ENCODE results near the gene CARNS1. TPM values are rescaled to one million over a fixed set of nuclear protein-coding genes. Genes with fewer than 3 reads are reported as not detected.

The CARNS1 gene
- total and polyA plus RNA-seq, 10 of the 15 experiments (the other 5 are each of a cell fraction or from before 2014, with no cell fraction given) = 0.02 to 0.14 (median 0.10) TPM; not detected in 3

DNA sequence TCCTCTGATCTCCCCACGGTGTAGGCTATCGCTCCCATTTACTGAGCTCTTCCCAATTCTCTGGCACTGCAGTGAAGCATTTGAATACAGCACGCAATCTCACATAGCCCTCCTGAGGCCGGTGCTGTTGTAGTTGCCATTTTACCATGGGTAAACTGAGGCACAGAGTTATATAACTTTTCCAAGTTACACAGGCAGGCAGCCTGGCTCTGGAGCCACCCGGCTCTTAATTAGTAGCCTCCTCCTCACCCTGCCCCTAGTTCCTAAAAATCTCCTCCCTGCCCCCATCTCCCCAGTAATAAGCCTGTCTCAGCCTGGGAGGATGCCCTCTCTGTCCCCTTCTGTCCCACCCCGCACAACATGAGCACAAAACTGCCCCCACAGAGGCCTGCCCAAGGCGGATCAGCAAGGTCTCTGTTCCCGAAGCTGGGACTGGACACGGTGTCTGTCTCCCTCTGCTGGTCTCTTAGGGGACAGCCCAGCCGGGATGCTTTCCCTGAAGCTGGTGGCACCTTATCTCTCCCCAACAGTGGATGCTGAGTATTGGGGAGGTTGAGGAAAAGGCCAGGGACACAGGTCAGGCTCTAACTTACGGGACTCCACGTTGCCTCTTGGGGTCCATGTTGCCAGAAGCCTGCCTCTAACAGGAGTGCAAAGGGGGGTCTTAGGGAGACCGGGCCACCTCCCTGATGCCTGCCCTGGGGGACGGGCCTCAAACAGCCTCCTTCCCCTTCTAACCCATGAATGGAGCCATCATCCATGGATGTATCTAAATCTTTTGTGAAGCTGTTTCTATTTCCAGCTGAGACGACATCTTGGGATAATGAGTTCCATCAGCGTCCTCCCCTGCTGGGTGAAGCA is 33.0 kb upstream of the CARNS1 start (continued):
- TF ChIP-seq, protein P1, sequence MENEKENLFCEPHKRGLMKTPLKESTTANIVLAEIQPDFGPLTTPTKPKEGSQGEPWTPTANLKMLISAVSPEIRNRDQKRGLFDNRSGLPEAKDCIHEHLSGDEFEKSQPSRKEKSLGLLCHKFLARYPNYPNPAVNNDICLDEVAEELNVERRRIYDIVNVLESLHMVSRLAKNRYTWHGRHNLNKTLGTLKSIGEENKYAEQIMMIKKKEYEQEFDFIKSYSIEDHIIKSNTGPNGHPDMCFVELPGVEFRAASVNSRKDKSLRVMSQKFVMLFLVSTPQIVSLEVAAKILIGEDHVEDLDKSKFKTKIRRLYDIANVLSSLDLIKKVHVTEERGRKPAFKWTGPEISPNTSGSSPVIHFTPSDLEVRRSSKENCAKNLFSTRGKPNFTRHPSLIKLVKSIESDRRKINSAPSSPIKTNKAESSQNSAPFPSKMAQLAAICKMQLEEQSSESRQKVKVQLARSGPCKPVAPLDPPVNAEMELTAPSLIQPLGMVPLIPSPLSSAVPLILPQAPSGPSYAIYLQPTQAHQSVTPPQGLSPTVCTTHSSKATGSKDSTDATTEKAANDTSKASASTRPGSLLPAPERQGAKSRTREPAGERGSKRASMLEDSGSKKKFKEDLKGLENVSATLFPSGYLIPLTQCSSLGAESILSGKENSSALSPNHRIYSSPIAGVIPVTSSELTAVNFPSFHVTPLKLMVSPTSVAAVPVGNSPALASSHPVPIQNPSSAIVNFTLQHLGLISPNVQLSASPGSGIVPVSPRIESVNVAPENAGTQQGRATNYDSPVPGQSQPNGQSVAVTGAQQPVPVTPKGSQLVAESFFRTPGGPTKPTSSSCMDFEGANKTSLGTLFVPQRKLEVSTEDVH (IDR thresholded peaks at IDR 0.05; ENCODE audit: low read depth, partially characterized antibody) = no peak
- TF ChIP-seq IKZF2 (IDR thresholded peaks at IDR 0.05) = peak in 1 of 2 experiments; percentile 26; a peak in 1 of 4 replicates
- no peak for TF ChIP-seq BRCA1 (IDR thresholded peaks at IDR 0.05; ENCODE audit: low read depth, low read length)
- TF ChIP-seq MTA2 (IDR thresholded peaks at IDR 0.05; ENCODE audit: low read depth) = no peak; the same call in 1 of the 2 replicates
- peak; percentile 52; the same call in 1 of the 2 replicates for TF ChIP-seq LARP7 (IDR thresholded peaks at IDR 0.05)
- TF ChIP-seq TARDBP (IDR thresholded peaks at IDR 0.05; ENCODE audit: borderline replicate concordance) = no peak
- peak; percentile 99 for TF ChIP-seq RAD21 (IDR thresholded peaks at IDR 0.05; ENCODE audit: insufficient read depth, low read depth, low read length)
- TF ChIP-seq, protein P2, sequence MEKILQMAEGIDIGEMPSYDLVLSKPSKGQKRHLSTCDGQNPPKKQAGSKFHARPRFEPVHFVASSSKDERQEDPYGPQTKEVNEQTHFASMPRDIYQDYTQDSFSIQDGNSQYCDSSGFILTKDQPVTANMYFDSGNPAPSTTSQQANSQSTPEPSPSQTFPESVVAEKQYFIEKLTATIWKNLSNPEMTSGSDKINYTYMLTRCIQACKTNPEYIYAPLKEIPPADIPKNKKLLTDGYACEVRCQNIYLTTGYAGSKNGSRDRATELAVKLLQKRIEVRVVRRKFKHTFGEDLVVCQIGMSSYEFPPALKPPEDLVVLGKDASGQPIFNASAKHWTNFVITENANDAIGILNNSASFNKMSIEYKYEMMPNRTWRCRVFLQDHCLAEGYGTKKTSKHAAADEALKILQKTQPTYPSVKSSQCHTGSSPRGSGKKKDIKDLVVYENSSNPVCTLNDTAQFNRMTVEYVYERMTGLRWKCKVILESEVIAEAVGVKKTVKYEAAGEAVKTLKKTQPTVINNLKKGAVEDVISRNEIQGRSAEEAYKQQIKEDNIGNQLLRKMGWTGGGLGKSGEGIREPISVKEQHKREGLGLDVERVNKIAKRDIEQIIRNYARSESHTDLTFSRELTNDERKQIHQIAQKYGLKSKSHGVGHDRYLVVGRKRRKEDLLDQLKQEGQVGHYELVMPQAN (conservative IDR thresholded peaks at IDR 0.05) = no peak
- TF ChIP-seq NFIC (IDR thresholded peaks at IDR 0.05; ENCODE audit: low read depth, low read length) = no peak
- TF ChIP-seq SPI1 (IDR thresholded peaks at IDR 0.05; ENCODE audit: borderline replicate concordance, insufficient read depth, low read depth, low read length) = 0 out of 2 replicates have a peak, but pooled peaks have one; percentile 4
- no peak for TF ChIP-seq CHD4 (IDR thresholded peaks at IDR 0.05)
- TF ChIP-seq BHLHE40 (IDR thresholded peaks at IDR 0.05; ENCODE audit: borderline replicate concordance in 1 of 2, low read depth in 2 of 2, low read length in 1 of 2) = no peak
- TF ChIP-seq RB1 (IDR thresholded peaks at IDR 0.05; ENCODE audit: borderline replicate concordance) = 0 out of 2 replicates have a peak, but pooled peaks have one; percentile 38
- TF ChIP-seq, protein P3, sequence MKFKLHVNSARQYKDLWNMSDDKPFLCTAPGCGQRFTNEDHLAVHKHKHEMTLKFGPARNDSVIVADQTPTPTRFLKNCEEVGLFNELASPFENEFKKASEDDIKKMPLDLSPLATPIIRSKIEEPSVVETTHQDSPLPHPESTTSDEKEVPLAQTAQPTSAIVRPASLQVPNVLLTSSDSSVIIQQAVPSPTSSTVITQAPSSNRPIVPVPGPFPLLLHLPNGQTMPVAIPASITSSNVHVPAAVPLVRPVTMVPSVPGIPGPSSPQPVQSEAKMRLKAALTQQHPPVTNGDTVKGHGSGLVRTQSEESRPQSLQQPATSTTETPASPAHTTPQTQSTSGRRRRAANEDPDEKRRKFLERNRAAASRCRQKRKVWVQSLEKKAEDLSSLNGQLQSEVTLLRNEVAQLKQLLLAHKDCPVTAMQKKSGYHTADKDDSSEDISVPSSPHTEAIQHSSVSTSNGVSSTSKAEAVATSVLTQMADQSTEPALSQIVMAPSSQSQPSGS (IDR thresholded peaks at IDR 0.05; ENCODE audit: low read length) = no peak
- peak; percentile 82 for TF ChIP-seq YY1 (IDR thresholded peaks at IDR 0.05; ENCODE audit: low read depth, low read length)
- no peak for TF ChIP-seq EZH2 (IDR thresholded peaks at IDR 0.05; ENCODE audit: borderline replicate concordance, control insufficient read depth, low read depth, low read length)
- TF ChIP-seq SREBF1 (IDR thresholded peaks at IDR 0.05; ENCODE audit: low read length) = no peak
- TF ChIP-seq, protein P4, sequence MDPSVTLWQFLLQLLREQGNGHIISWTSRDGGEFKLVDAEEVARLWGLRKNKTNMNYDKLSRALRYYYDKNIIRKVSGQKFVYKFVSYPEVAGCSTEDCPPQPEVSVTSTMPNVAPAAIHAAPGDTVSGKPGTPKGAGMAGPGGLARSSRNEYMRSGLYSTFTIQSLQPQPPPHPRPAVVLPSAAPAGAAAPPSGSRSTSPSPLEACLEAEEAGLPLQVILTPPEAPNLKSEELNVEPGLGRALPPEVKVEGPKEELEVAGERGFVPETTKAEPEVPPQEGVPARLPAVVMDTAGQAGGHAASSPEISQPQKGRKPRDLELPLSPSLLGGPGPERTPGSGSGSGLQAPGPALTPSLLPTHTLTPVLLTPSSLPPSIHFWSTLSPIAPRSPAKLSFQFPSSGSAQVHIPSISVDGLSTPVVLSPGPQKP (IDR thresholded peaks at IDR 0.05; ENCODE audit: low read depth, low read length) = no peak
- TF ChIP-seq, protein P5, sequence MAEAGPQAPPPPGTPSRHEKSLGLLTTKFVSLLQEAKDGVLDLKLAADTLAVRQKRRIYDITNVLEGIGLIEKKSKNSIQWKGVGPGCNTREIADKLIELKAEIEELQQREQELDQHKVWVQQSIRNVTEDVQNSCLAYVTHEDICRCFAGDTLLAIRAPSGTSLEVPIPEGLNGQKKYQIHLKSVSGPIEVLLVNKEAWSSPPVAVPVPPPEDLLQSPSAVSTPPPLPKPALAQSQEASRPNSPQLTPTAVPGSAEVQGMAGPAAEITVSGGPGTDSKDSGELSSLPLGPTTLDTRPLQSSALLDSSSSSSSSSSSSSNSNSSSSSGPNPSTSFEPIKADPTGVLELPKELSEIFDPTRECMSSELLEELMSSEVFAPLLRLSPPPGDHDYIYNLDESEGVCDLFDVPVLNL (IDR thresholded peaks at IDR 0.05; ENCODE audit: low read depth, low read length) = no peak
- TF ChIP-seq CHD1 (IDR thresholded peaks at IDR 0.05; ENCODE audit: low read depth, low read length) = no peak
- no peak for TF ChIP-seq NR2C1 (IDR thresholded peaks at IDR 0.05)
- TF ChIP-seq NBN (IDR thresholded peaks at IDR 0.05) = peak; percentile 79
